GM12874 (cell line): ENCODE data around the gene NUP98.
A peak's percentile ranks its signal among the peaks of the same experiment; 100 is the strongest.

Experiments
- CTCF ChIP-seq: IDR thresholded peaks from 2 replicates; pipeline ENCODE4 v1.5.1; 2011; ENCODE audit warnings: low read depth, mild to moderate bottlenecking, control low read depth, low read length, moderate library complexity; ENCODE audit not compliant: insufficient read depth

The NUP98 gene

GRCh38 chr11:3825473-3826154 lies 28.3 kb upstream of the NUP98 start:
- TF ChIP-seq CTCF, result no peak

- TF ChIP-seq CTCF, result peak; percentile 94
These were observed 27.5 kb upstream of the NUP98 start for GRCh38 chr11:3824714-3825472.

GRCh38 chr11:3823762-3824506 lies 26.6 kb upstream of the NUP98 start:
- no peak for TF ChIP-seq CTCF

GRCh38 chr11:3823303-3823702 lies 25.9 kb upstream of the NUP98 start:
- TF ChIP-seq CTCF, result no peak

GRCh38 chr11:3822312-3822711 lies 25.0 kb upstream of the NUP98 start:
- TF ChIP-seq CTCF, result no peak

- no peak for TF ChIP-seq CTCF
These were observed 23.6 kb upstream of the NUP98 start for GRCh38 chr11:3820971-3821370.

- no peak for TF ChIP-seq CTCF
These were observed 19.9 kb upstream of the NUP98 start for GRCh38 chr11:3817181-3817800.
